Measurements from ENCODE around the gene STYK1. TPM values are rescaled to one million over a fixed set of nuclear protein-coding genes. Genes with fewer than 3 reads are reported as not detected.

Gene STYK1
- total and polyA plus RNA-seq, 8 donors, result 0.30 to 1.9 (median 0.69) TPM

DNA sequence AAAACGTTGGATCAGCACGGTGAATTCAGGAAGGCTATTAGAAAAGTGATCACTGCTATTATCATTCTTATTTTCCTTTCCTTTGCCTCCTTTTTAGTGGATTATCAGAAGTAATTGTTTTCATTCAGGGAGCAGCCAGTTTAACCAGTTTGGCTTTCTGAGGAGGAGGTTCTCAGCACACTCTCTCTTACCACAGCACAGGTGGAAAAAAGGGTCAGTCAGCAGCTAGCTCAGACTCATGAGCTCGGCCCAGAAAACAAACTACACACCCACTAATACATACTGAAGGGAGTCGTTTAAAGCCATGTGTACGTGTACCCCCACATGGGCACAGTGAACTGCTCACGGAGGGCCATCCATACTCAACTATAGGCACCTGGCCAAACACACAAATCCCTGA, 37.2 kb downstream of the STYK1 start:
- no peaks in the 10 kb centered on the region for H3K27me3 ChIP-seq
- H3K27ac ChIP-seq, result no peak overlapping the region
- no peaks in the 10 kb centered on the region for H3K36me3 ChIP-seq
- no peaks in the 10 kb centered on the region for H3K4me1 ChIP-seq
- intact Hi-C loops (cut with DNase I), result no loop called here
- no peak overlapping the region for H3K4me3 ChIP-seq
- H3K9me3 ChIP-seq, result no peaks in the 10 kb centered on the region
- DNase-seq (peak in 1 of 4 donors; percentile 37), ATAC-seq (no peak)
- TF ChIP-seq CTCF (IDR thresholded peaks at IDR 0.05), result no peak

- Histone ChIP-seq H3K36me3 (no peaks in the 10 kb centered on the region), H3K4me3 (no peak overlapping the region), H3K27me3 (no peaks in the 10 kb centered on the region), H3K27ac (no peak overlapping the region), H3K4me1 (no peaks in the 10 kb centered on the region), H3K9me3 (no peaks in the 10 kb centered on the region)
- DNase-seq, result no peak
- no peak for TF ChIP-seq CTCF (IDR thresholded peaks at IDR 0.05)
- intact Hi-C loops (cut with DNase I), result no loop called here
- ATAC-seq, result no peak
Observed at GRCh38 chr12:10636124-10636523, 37.7 kb downstream of the STYK1 start.

DNA sequence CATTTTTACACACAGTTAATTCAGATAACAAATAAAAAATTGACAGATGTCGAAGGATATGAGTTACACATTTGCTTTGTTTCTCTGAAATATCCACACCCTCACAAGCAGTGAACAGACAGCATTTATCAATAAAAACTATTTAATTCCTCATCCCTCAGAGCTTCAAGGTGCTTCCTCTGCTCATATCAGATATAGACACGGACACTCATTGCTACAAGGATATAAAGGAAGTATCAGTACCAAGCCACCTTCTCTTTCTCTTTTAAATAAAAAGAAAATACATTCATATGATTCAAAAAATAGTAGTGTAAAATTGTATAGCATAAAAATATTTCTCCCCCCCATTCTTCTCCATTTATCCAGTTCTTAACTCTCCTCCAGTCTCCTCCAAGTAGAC, 38.5 kb downstream of the STYK1 start:
- TF ChIP-seq CTCF (IDR thresholded peaks at IDR 0.05), result no peak
- no peaks in the 10 kb centered on the region for H3K27me3 ChIP-seq
- DNase-seq, result no peak
- no peak overlapping the region for H3K27ac ChIP-seq
- intact Hi-C loops (cut with DNase I), result no loop called here
- H3K4me1 ChIP-seq, result no peaks in the 10 kb centered on the region
- H3K9me3 ChIP-seq, result no peaks in the 10 kb centered on the region
- ATAC-seq, result no peak
- no peaks in the 10 kb centered on the region for H3K36me3 ChIP-seq
- H3K4me3 ChIP-seq, result no peak overlapping the region

- no peaks in the 10 kb centered on the region for H3K4me1 ChIP-seq
- no peak overlapping the region for H3K4me3 ChIP-seq
- DNase-seq, result no peak
- ATAC-seq, result no peak
- no peaks in the 10 kb centered on the region for H3K27me3 ChIP-seq
- TF ChIP-seq CTCF (IDR thresholded peaks at IDR 0.05), result no peak
- H3K27ac ChIP-seq, result no peak overlapping the region
- intact Hi-C loops (cut with DNase I), result no loop called here
- no peaks in the 10 kb centered on the region for H3K36me3 ChIP-seq
- no peaks in the 10 kb centered on the region for H3K9me3 ChIP-seq
Observed at GRCh38 chr12:10634427-10634826, 39.4 kb downstream of the STYK1 start.

GRCh38 chr12:10633541-10633940, 40.3 kb downstream of the STYK1 start:
- intact Hi-C loops (cut with DNase I), result no loop called here
- no peak for ATAC-seq
- Histone ChIP-seq H3K27me3 (no peaks in the 10 kb centered on the region), H3K9me3 (no peaks in the 10 kb centered on the region), H3K27ac (no peak overlapping the region), H3K36me3 (no peaks in the 10 kb centered on the region), H3K4me3 (no peak overlapping the region), H3K4me1 (no peaks in the 10 kb centered on the region)
- no peak for TF ChIP-seq CTCF (IDR thresholded peaks at IDR 0.05)
- no peak for DNase-seq

All from left lung (tissue), 10 donors.